Immature natural killer cell (primary cell): ENCODE data around the gene IRF6. TPM values are rescaled to one million over a fixed set of nuclear protein-coding genes. Genes with fewer than 3 reads are reported as not detected.
A peak's percentile ranks its signal among the peaks of the same experiment; 100 is the strongest.

ENCODE experiments used
- DNase-seq, 3 donors: peaks; one replicate each; pipeline ENCODE4 v3.0.0; 2022; ENCODE audit warnings: mixed read lengths in 1 of 3
- H3K27ac Mint-ChIP-seq, 6 donors: one replicate each; pipeline ENCODE4 v1.8.0; 2020; ENCODE audit warnings: mixed read lengths in 6 of 6, mild to moderate bottlenecking in 5 of 6, inconsistent platforms in 4 of 6, moderate library complexity in 3 of 6
- H3K27me3 Mint-ChIP-seq, 3 donors: one replicate each; pipeline ENCODE4 v1.8.0; 2020 to 2021; ENCODE audit warnings: low read depth in 3 of 3, mild to moderate bottlenecking in 3 of 3, mixed read lengths in 3 of 3, moderate library complexity in 3 of 3, inconsistent platforms in 1 of 3
- H3K36me3 Mint-ChIP-seq, 3 donors: one replicate each; pipeline ENCODE4 v1.8.0; 2020; ENCODE audit warnings: mixed read lengths in 3 of 3, inconsistent platforms in 2 of 3, mild to moderate bottlenecking in 2 of 3
- H3K4me1 Mint-ChIP-seq, 2 donors: one replicate each; pipeline ENCODE4 v1.8.0; 2020; ENCODE audit warnings: inconsistent platforms in 2 of 2, mild to moderate bottlenecking in 2 of 2, mixed read lengths in 2 of 2, moderate library complexity in 1 of 2
- H3K4me3 Mint-ChIP-seq, 5 donors: one replicate each; pipeline ENCODE4 v1.8.0; 2020; ENCODE audit warnings: mild to moderate bottlenecking in 5 of 5, mixed read lengths in 5 of 5, inconsistent platforms in 3 of 5, moderate library complexity in 3 of 5
- H3K9me3 Mint-ChIP-seq, 6 donors: one replicate each; pipeline ENCODE4 v1.8.0; 2020; ENCODE audit warnings: mild to moderate bottlenecking in 6 of 6, mixed read lengths in 6 of 6, inconsistent platforms in 4 of 6, moderate library complexity in 3 of 6
- polyA plus RNA-seq, 3 donors: library from polyadenylated mRNA; unstranded; fragments of 300-500 nt; fragmentation: Illumina TruSeq; gene quantifications; one replicate each; pipeline ENCODE4 v1.2.3, GENCODE V29; 2021

IRF6 gene
- polyA plus RNA-seq, 3 donors from 2014 or later, result 5.2 TPM; not detected in 1

DNA sequence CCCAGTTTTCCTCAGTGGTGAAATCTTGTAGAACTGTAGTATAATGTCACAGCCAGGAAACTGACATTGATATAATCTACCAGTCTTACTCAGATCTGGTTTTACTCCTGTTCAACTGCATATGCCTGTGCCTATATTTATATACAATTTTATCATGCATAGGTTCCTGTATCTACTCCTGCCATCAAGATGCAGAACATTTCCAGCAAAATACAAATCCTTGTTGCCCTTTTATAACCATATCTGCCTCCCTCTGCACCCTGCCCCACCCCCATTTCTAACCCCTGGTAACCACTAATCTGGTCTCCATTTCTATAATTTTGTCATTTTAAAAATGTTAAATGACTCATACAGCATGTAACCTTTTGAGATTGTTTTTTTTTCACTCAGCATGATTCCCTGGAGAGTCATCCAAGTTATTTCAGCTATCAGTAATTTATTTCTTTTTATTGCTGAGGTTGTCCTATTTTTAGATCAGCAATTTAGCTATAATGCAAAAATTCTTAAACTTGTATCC is 29.9 kb upstream of the IRF6 start:
- peaks cover 44 to 77% (median 51%) of the 10 kb centered on the region in 3 donors for H3K36me3 Mint-ChIP-seq
- no peak for DNase-seq
- H3K4me3 Mint-ChIP-seq, result no peak overlapping the region
- peaks cover 2 to 3% of the 10 kb centered on the region in 2 donors for H3K4me1 Mint-ChIP-seq
- H3K27ac Mint-ChIP-seq, result no peak overlapping the region
- peaks cover 0 to 1% (median 0%) of the 10 kb centered on the region in 3 donors for H3K27me3 Mint-ChIP-seq
- no peaks in the 10 kb centered on the region for H3K9me3 Mint-ChIP-seq

DNA sequence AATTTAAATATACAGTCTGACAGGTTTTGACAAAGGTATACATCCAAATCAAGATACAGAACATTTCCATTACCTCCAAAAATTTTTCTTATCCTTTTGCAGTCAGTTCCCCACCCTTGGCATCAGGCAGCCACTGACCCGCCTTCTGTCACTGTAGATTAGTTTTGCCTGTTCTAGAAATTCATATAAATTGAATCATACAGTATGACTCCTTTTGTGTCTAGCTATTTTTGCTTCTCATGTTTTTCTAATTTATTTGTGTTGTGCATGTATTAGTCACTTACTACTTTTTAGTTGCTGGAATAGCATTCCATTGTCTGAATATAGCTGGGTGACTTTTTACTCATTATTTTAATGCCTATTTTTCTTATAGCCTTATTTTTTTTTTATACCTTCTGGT is 25.7 kb upstream of the IRF6 start:
- Mint-ChIP-seq H3K4me1 (peaks cover 34 to 38% of the 10 kb centered on the region in 2 donors), H3K4me3 (no peak overlapping the region), H3K36me3 (peaks cover 32 to 49% (median 36%) of the 10 kb centered on the region in 3 donors), H3K27ac (no peak overlapping the region), H3K27me3 (peaks cover 3 to 11% (median 10%) of the 10 kb centered on the region in 3 donors), H3K9me3 (no peaks in the 10 kb centered on the region)
- no peak for DNase-seq

DNA sequence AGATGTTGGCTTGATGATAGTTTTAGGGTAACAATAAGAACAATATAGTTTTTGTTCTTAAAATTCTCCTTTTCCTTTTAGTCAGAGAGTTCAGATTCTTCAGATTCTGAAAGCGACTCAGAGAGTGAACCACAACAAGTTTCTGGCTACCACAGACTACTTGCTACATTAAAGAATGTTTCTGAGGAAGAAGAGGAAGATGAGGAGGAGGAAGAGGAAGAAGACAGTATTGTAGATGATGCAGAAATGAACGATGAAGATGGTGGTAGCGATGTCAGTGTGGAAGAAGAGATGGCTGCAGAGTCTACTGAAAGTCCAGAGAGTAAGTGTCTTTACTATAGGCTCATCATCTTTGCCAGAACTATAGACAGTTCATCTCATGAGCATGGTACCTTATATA is 24.8 kb upstream of the IRF6 start:
- H3K27ac Mint-ChIP-seq, result peak overlapping the region in 2 of 6 donors; percentile 38 to 49
- H3K4me3 Mint-ChIP-seq, result no peak overlapping the region
- H3K27me3 Mint-ChIP-seq, result peaks cover 3 to 12% (median 10%) of the 10 kb centered on the region in 3 donors
- H3K9me3 Mint-ChIP-seq, result no peaks in the 10 kb centered on the region
- H3K36me3 Mint-ChIP-seq, result peaks cover 27 to 43% (median 32%) of the 10 kb centered on the region in 3 donors
- H3K4me1 Mint-ChIP-seq, result peaks cover 34 to 38% of the 10 kb centered on the region in 2 donors
- DNase-seq, result no peak

DNA sequence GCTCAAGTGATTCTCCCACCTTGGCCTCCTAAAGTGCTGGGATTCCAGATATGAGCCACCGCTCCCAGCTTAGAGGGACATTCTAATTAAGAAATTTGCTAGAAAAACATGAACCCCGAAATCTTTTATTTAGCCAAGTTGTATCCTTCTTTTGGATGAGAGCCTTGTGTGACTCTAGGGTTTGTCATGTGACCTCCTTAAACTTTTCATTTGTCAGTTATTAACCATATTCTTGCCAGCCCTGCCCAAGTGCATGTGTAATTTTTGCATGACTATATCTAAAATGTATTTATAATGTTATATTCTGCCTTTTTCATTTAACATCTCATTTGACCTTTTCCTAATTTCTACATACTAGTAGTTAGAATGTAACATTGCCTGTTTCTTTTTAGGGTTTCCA is 23.8 kb upstream of the IRF6 start:
- Mint-ChIP-seq H3K4me1 (peaks cover 34 to 38% of the 10 kb centered on the region in 2 donors), H3K27ac (peak overlapping the region in 4 of 6 donors; percentile 12 to 88 (median 35)), H3K36me3 (peaks cover 22 to 36% (median 27%) of the 10 kb centered on the region in 3 donors)

DNA sequence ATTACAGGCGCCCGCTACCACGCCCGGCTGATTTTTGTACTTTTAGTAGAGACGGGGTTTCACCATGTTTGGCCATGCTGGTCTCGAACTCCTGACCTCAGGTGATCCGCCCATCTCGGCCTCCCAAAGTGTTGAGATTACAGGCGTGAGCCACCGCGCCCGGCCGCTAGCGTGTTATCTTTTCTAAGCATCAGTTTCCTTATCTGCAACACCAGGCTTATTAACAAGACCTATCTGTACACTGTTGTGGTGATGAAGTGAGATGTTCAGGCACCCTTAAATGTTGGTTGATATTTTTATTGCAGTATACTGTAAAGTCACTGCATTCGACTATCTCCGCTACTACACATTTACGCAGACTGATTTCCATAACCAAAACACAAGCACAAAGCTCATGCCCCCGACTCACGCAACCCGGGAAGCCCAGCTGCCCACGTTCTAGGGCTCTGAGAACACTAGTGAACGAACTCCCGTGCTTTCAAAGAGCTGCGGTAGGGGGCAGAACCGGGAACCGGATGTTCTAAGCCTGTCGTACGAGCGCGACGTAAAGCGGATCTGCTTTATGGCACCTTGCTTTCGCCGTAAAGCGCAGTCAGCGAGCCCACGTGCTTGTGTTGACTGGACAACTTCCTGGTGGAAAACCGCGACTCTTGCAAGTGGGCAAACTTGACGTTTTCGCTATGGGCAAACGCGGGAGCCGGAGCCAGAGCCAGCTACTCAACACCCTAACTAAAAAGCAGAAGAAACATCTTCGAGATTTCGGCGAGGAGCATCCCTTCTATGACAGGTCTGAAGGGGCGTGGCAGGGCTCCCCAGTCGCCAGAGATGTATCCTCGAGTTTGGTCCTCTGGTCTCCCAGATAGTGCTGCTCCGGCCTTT is 21.7 kb upstream of the IRF6 start, which contains the start of gene UTP25:
TSS of gene UTP25 (plus strand) at position 589 of the 879 bp plus-strand sequence. CDS start at position 681, 92 bp downstream.
- peaks cover 40 to 46% of the 10 kb centered on the region in 2 donors for H3K4me1 Mint-ChIP-seq
- peaks cover 5 to 16% (median 10%) of the 10 kb centered on the region in 3 donors for H3K36me3 Mint-ChIP-seq
- peak within 1 kb of the TSS; percentile 88 to 97 (median 92) for H3K27ac Mint-ChIP-seq
- H3K9me3 Mint-ChIP-seq, result no peaks in the 10 kb centered on the region
- peak; percentile 94 for DNase-seq
- H3K27me3 Mint-ChIP-seq, result peaks cover 3 to 12% (median 10%) of the 10 kb centered on the region in 3 donors
- H3K4me3 Mint-ChIP-seq, result peak within 1 kb of the TSS; percentile 90 to 95 (median 93)

More for the DNA sequence above, 23.8 kb upstream of the IRF6 start:
- peak overlapping the region; percentile 69 to 84 (median 78) for H3K4me3 Mint-ChIP-seq
- H3K9me3 Mint-ChIP-seq, result no peaks in the 10 kb centered on the region
- no peak for DNase-seq
- H3K27me3 Mint-ChIP-seq, result peaks cover 3 to 12% (median 10%) of the 10 kb centered on the region in 3 donors

DNA sequence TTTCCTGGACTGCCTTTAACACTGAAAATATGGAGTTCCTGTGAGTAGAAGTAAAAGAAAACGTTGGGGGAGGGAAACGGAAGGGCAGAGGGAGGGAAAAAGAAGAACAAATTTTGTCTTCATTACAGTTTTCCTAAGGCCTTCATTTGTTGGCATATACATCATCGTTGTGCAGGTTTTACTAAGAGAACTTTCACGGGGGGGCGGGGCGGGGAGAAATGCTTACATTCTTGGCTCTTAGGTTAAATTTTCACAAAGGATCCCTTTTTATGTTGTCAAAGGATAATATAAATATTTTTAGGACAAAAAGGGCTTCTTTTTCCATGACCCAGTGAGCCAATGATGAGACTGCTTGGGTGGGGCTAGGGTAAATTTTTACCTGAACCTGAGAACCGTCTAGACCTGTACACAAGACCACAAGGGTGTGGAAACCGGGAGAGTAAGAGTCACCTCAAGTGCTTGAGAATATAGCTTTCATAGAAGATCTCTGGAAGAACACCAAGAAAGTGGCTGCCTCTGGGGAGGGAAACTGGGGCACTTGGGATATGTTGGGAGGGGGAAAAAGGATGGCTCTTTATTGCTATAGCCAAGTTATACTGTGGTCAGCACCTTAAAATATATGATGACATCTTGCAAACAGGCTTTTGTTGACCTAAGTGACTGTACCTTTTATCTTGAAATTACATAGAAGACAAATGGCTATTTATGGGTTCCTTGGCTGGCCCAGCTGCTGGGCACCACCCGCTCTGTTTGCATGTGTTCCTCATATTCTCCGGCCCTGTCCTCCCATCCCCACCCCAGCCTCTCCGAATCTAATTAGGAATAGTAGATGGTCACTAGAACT is 19.9 kb upstream of the IRF6 start:
- Mint-ChIP-seq H3K4me3 (peak overlapping the region in 3 of 5 donors; percentile 22 to 34 (median 33)), H3K36me3 (peaks cover 0 to 3% (median 0%) of the 10 kb centered on the region in 3 donors), H3K27me3 (peaks cover 10 to 19% (median 13%) of the 10 kb centered on the region in 3 donors), H3K4me1 (peaks cover 40 to 43% of the 10 kb centered on the region in 2 donors), H3K27ac (peak overlapping the region in 3 of 6 donors; percentile 14 to 59 (median 32)), H3K9me3 (no peaks in the 10 kb centered on the region)
- DNase-seq, result no peak

DNA sequence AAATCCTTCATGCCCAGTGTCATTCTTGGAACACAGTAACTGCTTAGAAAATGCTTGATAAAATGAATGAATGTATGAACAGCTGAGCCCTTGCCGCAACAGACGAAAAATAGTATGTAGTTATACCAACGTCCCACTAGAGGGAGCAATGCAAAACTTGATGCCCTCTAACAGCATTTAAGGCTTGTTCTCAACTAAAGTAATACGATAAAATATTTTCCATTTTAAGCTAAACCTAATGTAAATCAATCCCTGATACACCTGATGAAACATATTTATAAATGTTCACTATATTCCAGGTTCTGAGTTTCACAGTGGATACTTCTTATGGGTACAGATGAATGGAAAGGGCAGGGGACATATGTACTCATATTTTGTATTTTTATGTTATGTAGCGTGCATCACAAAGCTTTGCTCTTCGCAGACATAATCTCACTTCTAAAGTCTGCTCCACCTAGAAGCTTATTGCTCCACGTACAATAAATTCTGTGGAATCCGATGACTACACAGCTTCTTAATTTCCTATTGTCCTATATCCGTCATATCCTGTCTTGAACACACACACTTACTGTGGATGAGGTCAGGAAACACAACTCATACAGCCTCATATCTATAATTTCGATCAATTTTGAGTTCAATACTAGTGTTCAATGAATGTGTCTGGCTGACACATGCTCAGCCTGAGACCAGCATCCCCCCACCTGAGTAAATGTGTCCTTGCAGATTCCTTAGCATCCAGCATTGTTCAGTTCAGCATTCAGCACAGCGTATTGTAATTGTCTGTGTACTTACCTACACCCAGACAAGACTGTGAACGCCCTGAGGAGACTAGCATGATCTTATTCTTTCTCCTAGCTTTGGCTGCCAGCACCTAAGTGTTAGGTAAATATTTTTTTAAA is 17.4 kb upstream of the IRF6 start:
- H3K4me1 Mint-ChIP-seq, result peaks cover 24 to 26% of the 10 kb centered on the region in 2 donors
- H3K27me3 Mint-ChIP-seq, result peaks cover 10 to 19% (median 17%) of the 10 kb centered on the region in 3 donors
- no peaks in the 10 kb centered on the region for H3K36me3 Mint-ChIP-seq
- peak; percentile 22 to 49 (median 46) for DNase-seq
- no peak overlapping the region for H3K4me3 Mint-ChIP-seq
- H3K27ac Mint-ChIP-seq, result peak overlapping the region in 2 of 6 donors; percentile 1 to 14
- H3K9me3 Mint-ChIP-seq, result peaks cover 0 to 1% (median 0%) of the 10 kb centered on the region in 6 donors

DNA sequence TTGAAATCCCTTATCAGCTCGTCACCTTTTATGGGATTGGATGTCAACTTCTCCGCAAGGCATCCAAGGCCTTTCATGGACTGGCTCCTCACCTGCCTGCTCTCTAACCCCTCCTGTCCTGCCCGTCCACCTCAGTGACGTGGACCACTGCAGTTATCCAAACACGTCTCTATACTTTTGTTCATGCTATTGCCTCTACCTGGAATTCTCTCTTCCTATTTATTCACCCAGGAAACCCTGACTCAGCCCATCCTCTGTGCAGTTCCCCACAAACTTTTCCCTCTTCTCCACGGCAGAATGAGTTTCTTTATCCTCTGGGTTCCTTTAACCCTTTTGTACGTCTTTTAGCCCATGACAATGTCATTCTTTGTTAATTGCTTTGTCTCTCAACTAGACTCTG is 16.8 kb upstream of the IRF6 start:
- peaks cover 0 to 1% (median 0%) of the 10 kb centered on the region in 6 donors for H3K9me3 Mint-ChIP-seq
- peaks cover 17 to 20% of the 10 kb centered on the region in 2 donors for H3K4me1 Mint-ChIP-seq
- H3K36me3 Mint-ChIP-seq, result no peaks in the 10 kb centered on the region
- H3K27ac Mint-ChIP-seq, result peak overlapping the region in 2 of 6 donors; percentile 1 to 14
- H3K27me3 Mint-ChIP-seq, result peaks cover 10 to 18% (median 13%) of the 10 kb centered on the region in 3 donors
- H3K4me3 Mint-ChIP-seq, result no peak overlapping the region
- no peak for DNase-seq

DNA sequence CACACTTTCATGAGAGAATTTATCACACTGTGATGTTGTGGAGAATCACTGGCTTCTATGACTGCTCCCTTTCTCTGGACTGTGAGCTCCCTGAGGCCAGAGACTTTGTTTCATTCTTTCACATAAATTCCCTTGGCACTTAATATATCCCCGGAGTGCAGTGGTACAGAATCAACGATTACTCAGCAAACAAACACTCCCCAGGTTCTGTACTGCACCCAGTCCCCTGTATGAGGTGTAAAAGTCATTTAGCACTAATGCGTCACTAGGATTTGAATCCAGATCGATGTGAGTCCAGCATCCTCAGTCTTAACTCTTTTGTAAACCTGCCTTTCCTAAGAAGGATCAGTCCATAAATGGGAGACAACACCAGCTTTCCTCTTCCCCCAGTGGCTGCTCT is 15.0 kb upstream of the IRF6 start:
- Mint-ChIP-seq H3K9me3 (peaks cover 0 to 1% (median 0%) of the 10 kb centered on the region in 6 donors), H3K27ac (no peak overlapping the region), H3K4me3 (no peak overlapping the region), H3K4me1 (peaks cover 7 to 9% of the 10 kb centered on the region in 2 donors), H3K36me3 (no peaks in the 10 kb centered on the region), H3K27me3 (peaks cover 7 to 10% (median 7%) of the 10 kb centered on the region in 3 donors)
- DNase-seq, result no peak

DNA sequence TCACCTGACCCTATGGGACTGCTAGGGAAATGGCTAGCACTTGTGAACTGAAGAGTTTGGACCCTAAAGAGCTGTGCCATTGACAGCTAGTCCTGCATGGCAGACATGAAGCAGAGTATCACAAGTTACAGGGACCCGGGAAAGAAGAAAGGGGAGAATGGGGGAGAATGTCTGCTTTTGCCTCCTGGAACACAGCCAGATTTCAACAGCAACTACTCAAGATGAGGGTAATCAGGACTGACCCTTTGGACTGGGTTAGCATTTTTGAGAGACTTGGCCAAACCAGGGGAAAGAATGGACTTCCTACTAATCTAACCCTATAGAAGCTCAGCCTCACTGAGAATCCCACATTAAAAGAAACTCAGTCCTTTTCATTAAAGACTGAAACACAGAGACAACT is 13.1 kb upstream of the IRF6 start:
- no peaks in the 10 kb centered on the region for H3K36me3 Mint-ChIP-seq
- no peak overlapping the region for H3K4me3 Mint-ChIP-seq
- no peak overlapping the region for H3K27ac Mint-ChIP-seq
- H3K9me3 Mint-ChIP-seq, result peaks cover 0 to 1% (median 0%) of the 10 kb centered on the region in 6 donors
- peaks cover 7 to 10% (median 7%) of the 10 kb centered on the region in 3 donors for H3K27me3 Mint-ChIP-seq
- DNase-seq, result no peak
- H3K4me1 Mint-ChIP-seq, result peaks cover 7 to 9% of the 10 kb centered on the region in 2 donors

DNA sequence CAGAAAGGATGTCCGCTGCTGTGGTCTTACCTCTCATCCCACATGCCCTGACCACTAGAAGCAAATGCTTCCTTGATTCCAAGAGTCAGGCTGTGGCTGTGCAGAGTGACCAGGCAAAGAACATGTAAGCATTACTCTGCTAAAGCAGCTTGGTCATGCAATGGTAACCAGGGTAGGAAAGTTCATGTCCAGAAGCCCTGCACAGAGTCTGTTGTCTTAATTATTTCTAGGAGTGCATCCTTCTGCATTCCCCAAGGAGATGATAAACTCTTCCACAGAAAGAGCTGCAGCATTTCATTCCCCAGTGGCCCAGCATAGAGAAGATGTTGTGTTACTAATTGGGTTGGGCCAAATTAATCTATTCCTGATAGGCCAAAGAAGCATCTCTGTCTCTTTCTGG is 11.7 kb upstream of the IRF6 start:
- Mint-ChIP-seq H3K9me3 (peaks cover 0 to 1% (median 0%) of the 10 kb centered on the region in 6 donors), H3K27ac (no peak overlapping the region), H3K4me1 (no peaks in the 10 kb centered on the region), H3K27me3 (peaks cover 9 to 10% (median 9%) of the 10 kb centered on the region in 3 donors), H3K4me3 (no peak overlapping the region), H3K36me3 (no peaks in the 10 kb centered on the region)
- no peak for DNase-seq

DNA sequence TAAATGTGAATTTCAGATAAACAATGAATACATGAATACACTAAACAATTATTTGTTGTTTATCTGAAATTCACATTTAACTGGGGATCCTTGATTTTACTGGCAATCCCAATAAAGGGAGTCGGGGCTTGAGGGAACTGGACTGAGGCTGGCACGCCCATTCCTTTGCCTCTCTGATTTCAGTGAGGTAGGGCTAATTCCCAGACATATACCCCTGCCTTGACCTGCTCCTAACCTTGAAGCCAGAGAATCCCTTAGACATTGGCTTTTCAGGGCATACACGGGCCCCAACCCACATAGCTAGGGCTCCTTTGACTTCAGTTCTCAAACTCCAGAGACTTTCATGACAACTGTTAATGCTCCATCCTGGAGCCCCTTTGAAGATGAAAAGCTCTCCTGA is 11.0 kb upstream of the IRF6 start:
- Mint-ChIP-seq H3K27ac (no peak overlapping the region), H3K4me3 (no peak overlapping the region), H3K4me1 (no peaks in the 10 kb centered on the region), H3K27me3 (peaks cover 8 to 10% (median 9%) of the 10 kb centered on the region in 3 donors), H3K9me3 (peaks cover 0 to 1% (median 0%) of the 10 kb centered on the region in 6 donors), H3K36me3 (no peaks in the 10 kb centered on the region)
- DNase-seq, result no peak
